SK-N-SH treated with all-trans-retinoic acid at 6 μM for 48 hours (cell line): ENCODE measurements around the gene WDR76.

ENCODE experiments used
- GLIS3 ChIP-seq: fragments of 250-450 bp; sonication (Bioruptor Pico); IDR thresholded peaks from 2 replicates; pipeline ENCODE4 v1.5.0; 2020; ENCODE audit warnings: mild to moderate bottlenecking, moderate library complexity
- RARB ChIP-seq: fragments of 250-450 bp; sonication (Bioruptor Pico); IDR thresholded peaks from 2 replicates; pipeline ENCODE4 v1.8.0; 2021; ENCODE audit warnings: mild to moderate bottlenecking, moderate library complexity
- SNAI2 ChIP-seq: fragments of 250-450 bp; sonication (Bioruptor Pico); IDR thresholded peaks from 2 replicates; pipeline ENCODE4 v1.5.0; 2020; ENCODE audit warnings: mild to moderate bottlenecking, moderate library complexity
- ZFP30 ChIP-seq: fragments of 450-650 bp; formaldehyde crosslinking; IDR thresholded peaks from 2 replicates; pipeline ENCODE4 v1.5.0; 2022; ENCODE audit warnings: mild to moderate bottlenecking, moderate library complexity
- ZNF565 ChIP-seq: fragments of 450-650 bp; formaldehyde crosslinking; conservative IDR thresholded peaks from 2 replicates; pipeline ENCODE4 v1.5.0; 2020; ENCODE audit warnings: low read depth, mild to moderate bottlenecking, moderate library complexity

- TF ChIP-seq GLIS3 (CRISPR knock-in tag) (no peak), ZNF565 (CRISPR knock-in tag) (no peak), SNAI2 (CRISPR knock-in tag) (no peak), ZFP30 (CRISPR knock-in tag) (no peak), RARB (CRISPR knock-in tag) (no peak)
Observed at GRCh38 chr15:43854801-43855200, 28.0 kb downstream of the WDR76 start.
